ENCODE results near the gene MEF2D.

Gene MEF2D

DNA sequence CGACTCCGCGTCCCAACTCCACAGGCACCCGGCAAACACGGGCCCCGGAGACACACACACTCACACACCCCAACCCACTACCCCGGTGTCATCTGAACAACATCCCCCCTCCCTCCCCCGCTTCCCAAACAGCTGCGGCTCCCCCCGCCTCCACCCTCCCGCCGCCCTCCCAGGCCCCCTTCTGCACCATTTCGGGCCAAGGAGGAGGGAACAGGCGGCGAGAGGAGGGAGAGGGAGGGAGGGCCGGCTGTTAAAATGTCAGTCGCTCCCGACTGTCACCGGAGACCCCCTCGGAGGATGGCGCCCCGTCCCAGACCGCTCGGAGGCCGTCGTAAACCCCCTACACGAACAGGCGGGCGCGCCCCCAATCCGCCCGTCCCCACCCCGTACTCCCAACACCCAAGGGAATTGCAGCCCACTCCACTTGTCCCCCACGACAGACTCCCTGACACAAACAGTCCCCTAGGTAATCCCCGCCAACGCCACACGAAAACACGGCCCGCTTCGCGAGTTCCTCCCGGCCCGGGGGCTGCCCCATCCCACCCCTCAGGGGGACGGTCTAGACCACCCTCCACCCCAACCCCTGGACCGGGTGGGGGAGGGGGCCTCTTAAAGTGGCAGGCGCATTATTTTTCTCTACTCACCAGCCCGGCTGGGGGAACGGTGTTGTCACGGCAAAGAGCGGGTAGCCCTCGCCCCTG lies 583 bp downstream of the MEF2D start:
- ATAC-seq: no peak

DNA sequence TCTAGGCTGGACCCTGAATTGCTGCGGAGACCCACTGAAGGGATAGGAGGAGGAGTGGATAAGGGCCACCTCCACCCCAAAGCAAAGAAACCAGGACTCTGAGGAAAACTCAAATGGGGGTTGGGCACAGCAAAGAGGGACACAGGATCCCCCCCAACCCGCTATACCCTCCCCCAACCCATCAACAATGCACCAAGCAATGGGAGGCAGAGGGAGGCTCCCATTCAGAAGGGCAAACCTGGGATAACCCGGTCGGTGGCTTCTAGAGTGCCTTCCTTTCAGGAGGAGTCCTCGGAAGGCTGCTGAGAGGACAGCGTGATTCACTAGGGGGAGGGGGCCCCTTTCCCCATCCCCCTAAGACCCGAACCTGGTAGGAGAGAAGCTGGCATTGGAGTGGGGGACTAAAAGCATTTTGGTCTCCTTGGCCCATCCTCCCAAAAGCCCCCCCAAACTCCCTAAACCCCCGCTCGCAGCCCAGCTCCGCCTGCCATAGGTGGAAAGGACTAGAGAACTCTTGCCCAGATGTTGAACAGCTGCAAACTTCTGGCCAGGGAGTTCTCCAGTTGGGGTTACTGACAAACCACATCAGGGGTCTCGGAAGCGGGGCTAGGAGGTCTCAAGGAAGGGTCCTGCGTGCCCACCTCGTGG lies 1.3 kb downstream of the MEF2D start:
- ATAC-seq: no peak

DNA sequence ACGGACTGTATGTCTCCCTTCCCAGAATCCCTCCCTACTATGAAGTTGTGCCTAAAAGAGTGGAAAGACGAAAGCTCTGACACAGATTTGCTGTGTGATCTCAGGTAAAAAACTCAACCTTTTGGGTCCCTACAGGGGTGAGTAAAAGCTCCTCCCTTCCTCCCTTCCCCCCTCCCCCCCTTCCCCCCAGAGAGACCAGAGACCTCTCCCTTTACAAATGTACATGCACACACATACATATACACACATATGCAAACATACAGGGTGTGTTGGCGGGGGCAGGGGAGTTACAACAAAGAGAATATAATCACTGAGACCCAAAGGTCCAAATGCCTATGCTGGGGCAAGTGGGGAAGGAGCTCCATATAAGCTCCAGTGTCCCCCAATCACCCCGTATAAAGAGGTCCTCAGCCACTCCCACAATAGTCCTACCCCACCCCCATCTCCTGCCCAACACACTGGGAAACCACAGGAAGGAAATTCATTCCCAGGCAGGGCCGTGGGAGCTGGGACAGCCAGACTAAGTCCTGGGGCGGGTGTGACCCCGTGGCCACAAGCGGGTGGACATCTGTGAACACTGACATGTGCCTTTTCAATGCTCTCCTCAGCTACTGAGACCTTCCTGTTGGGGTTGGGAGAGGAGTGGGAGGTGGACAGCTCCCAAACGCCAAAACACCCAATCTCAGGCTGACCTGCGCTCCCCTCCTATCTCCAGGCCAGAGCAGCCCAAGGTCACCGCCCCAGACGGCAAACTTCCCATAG lies 2.0 kb downstream of the MEF2D start:
- ATAC-seq: no peak

DNA sequence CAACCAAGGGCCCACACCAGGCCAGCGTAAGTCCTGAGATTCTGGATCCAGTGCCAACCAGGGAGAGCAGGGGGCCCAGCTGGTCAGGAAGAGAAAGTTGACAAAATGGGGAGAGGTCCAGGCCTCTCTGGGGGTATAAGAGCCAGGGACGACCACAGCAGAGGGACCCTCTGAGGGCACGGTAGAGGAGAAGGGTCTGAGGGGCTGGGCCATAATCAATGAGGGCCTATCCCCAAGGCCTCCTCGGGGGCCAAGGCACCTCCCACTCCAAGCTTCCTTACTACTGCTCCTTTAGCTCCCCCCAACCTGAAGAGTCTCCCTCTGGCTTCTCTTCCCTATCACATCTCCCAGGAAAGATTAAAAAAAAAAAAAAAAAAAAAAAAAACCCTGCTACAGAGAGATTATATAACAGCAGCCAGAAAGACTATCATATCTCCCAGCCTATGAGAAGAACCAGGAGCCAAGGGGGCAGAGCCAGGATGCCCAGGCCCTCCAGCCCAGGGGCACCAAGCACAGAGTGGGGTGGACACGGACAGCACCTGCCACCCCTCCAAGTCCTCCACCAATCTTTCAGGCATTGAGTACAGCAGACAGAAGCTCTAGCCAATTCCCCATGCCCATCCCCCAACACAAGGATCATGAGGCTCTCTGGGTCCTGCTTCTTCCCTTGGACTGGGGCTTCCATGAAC lies 2.7 kb downstream of the MEF2D start:
- ATAC-seq: no peak

DNA sequence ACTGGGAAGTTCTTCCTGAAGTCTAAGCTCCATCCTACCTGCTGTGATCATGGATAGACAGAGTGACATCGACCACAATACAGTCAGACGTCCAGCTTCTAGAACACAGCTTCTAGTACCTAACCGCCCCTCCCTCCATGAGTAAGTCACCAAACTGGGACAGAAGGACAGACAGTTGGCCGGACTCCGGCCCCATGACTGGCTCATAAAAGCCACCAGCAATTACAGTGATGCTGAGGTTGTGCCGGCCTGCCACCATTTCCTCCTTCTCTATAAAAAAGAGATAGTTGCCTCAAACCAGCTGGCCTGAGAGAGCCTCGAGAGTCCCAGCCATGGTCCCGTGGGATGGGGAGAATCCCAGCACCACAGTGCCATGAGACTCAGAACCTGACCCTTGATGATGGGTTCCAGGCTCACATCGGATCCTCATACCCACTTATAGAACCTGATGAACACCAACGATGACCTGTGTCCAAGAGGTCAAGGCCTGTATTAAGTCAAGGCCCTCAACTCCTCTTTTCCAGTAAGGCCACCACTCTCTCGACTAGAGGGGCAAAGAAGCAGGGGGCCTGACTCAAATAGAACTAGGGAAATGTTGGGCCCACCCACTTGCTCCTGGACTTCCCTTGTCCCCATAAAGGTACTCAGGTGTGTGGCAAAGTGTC lies 3.4 kb downstream of the MEF2D start:
- ATAC-seq: no peak

DNA sequence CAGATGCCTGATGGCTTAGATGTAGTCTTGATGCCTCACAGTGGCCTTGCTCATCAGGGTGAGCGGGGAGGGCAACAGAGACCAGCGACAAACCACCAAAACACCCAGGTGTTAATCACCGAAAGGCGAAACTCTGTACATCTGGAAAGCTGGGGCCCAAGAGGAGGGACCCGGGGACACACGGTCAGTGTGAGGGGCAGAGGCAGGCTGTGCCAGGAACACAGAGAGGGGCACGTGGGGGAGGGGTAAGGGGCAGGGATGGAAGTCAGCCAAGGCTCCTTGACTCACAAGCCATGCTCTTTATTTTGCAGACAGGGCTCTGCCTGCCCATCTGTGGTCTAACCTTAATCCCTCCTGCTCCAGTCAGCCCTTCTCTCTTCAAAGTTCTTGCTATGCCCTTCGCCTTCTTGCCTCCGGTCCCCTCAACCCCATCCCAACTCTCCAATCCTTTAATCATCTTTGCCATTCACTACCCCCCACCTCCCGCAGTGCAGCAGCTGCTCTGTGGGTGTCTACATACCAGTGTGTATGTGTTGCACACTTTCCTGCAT lies 4.3 kb downstream of the MEF2D start:
- ATAC-seq: peak in 1 of 2 donors; percentile 10

DNA sequence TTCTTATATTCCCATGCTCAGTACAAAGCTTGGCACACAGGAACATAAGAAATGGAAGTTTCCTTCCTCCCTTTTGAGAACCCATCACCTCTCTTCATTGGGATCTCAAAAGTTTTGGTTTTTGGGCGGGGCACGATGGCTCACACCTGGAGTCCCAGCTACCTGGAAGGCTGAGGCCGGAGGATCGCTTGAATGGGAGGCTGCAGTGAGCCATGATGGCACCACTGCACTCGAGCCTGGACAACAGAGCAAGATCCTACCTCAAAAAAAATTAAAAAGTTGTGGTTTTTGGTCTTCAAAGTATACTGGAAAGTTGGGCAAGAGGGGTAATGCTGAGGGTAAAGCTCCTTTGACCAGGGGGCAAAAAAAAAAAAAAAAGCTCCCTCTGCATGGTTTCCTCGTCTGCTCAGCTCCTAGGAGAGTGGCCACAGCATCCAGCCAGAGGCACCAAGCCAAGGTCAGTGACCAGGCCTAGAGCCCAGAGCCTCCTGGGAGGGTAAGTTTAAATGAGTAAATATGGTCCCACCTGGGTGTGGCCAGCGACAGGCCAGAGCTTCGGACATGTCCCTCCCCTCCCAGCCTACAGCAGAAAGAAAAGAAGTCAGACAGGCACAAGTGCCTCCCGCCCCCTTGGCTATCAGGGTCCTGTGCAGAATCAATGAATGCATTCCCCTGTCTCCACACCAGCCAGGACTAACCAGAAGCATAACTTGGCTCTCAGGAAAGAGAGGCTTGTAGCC lies 5.0 kb downstream of the MEF2D start:
- no peak for ATAC-seq

DNA sequence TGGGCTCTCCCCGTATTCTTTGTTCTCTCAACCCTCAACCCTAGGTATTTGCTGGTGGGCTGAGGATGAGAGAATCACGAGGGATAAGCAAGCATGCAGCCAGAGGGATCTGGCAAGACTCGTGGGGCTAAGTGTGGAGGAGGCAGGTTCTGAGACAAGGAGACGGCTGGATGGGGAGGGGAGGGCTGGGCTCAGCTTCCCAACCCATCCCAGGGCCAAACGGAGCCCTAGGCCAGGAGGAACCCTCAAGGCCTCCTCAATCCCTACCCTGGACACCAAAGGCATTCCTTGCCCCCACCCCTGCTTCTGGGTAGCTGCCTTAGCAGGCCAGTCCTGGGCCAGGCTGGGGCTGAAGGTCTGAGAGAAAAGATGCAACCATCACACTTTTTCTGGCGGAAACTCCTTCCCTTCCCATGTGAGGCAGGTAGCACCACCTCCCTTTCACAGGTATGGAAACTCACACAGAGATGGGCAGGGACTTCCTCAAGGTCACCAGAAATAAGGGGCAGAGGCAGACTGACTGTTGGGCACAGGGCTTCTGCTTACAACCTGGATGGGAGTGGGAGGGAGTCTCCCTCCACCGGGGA lies 6.2 kb downstream of the MEF2D start:
- ATAC-seq: no peak

DNA sequence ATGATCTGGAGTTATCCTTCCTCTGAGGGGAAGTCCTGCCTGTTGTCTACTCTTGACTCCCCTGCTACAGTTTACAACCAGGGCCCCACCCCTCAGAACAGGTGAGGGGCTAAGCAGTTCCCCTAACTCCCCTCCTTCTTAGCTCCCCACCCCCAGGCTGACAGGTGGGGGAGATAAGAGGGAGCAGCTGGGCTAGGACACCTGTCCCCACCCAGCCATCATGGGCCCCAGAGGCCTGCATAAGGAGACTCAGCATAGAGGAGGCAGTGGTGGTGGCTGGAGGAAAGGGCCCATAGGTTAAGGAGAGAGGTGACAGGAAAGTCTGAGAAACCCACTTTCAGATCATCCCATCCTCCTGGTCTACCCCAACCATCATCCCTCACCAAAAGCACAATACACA lies 6.8 kb downstream of the MEF2D start:
- ATAC-seq: no peak

DNA sequence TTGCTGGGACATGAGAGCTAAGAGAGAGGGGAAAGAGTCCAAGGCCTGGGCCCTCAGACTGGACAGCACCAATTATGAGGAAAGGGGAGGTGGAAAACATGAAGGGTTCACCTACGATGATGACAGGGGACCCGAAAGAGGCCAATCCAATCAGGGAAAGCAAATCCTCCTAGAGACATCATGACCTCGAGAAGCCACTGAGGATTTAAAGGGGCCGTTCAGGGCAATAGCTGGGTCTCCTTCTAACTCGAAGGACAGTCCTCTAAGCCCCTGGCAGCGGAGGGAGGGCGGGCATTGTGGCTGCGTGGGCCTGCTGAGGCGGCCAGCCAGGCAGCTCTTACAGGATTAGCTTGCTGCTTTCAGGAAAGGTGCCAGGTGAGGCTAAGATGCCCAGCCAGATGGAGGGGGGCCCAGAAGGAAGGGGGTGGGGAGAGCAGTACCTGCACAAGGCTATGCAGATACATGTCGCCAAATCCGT lies 7.4 kb downstream of the MEF2D start:
- no peak for ATAC-seq

DNA sequence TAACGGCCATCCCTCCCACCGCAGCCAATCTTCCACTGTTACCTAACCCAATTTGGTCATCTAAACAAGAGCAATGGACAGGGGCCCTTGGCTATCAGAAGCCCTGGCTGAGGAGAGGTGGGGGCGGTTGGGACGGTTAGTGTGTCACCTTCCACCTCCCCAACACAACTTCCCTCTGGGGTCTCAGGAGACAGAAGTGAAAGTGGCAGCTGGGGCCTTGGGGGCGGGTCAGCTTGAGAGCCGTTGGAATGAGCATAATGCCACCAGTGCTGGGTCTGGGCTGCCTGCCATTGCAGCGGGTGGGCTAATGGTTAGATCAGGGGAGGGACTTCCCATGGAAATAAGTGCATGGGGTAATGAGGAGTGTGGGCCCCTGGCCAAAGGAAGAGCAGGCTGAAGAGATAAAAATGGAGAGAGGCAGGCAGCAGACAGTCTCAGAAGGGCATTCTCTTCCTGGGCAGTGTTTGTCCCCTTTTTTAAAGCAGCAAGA lies 7.9 kb downstream of the MEF2D start:
- ATAC-seq: no peak

DNA sequence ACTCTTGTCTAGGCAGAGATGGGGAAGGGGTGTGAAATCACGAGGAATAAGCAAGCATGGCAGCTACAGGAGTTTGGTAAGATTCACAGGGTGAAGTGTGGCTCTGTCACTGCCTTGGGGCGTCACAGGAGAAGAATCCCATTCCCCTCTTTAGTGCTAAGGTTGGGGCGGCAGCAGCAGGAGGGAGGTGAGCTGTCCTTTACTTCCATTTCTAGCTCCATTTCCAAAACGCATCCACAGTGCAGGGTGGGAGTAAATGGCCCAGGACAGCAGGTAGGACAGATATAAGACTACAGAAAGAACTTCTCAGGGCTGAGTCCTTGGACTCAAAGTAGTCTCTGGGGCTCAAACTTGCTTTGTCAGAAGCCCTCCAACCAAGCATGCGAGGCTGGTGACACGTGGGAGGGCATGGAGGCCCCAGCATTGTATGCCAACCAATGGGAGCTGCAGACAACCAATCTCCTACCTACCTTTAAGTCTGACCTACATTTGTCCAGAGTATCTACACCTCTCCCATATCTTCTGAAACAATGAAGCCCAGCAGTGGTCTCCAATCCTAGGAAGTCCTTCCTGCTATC lies 8.5 kb downstream of the MEF2D start:
- no peak for ATAC-seq

DNA sequence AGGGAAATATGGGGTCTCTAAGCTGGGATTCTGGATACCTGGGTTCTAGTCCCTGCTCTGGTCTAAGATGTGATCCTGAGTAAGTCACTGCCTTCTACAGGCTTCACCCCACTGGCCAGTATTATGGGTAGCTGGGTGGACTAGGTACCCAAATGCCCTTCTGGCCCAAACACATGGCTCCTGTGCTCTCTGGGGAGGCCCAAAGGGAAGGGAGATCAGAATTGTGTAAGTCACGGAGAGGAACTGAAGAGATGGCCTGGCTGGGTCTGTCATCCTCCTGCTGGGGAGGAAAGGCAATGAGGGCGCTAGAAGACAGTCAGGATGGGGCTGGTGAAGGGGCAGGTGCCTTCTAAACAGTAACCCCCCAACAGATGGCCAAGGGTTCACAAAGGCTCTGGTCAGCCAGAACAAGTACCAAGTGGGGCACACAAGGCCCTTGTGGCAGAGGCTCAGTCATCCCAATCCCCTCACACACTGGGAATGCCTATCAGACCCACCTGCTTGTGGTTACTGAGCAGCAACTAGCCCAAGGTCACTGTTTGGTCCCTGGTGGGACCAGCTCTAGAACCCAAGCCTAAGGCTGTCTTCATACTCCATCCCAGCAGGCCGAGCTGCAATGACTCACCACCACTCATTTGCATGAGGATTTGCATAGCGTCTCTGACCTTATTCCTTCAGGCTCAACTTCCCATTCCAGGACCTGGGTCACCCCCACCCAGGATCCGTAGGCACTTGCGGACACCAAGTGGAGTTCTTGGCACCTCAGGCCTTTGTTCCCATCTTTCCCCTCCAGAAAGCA lies 9.2 kb downstream of the MEF2D start:
- no peak for ATAC-seq

DNA sequence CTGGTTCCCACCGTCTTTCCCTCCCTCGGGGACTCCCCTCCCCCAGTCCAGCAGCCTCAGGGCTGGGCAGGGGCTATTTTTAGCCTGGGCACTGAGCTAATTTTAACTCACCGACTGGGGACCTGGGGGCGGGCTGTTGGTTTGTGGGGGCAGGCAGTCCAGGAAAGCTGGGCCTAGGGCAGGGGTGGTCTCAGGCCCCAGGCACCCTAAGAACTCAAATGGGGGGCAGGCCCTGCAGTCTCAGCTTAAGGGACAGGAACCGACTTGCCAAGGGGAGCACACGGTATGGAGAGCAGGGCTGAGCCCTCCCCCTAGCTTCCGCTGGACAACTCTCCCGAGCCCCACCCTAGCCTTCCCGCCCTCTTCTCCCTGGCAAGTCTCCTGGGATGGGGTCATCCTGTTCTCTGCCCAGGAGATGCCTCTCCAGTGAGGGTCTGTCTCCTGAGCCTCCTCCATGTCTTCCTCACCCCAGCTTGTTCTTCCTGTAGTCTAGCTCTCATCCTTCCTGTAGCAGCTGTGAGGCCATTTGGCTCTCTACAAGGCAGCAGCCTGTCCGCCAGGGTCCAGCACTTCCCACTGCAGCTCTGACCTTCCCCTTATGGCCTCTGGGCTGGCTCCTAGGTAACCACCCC lies 10.1 kb downstream of the MEF2D start:
- no peak for ATAC-seq

DNA sequence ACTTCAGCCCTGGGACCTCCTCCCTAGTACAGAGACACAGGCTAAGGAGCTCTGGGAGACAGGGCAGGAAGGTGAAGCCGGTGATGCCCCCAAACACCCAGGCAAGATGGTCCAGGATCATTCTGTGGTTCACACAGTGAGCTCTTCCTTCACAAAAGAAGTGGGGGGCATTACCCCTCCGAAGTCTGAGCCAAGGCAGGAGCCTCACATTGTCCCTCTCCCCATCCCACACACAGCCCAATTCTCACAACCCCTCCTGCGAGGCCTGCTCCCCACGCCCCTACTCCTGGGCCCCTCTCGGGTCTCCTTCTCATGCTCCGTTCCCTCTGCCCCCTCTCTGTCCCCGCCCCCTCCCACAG lies 10.7 kb downstream of the MEF2D start:
- no peak for ATAC-seq

DNA sequence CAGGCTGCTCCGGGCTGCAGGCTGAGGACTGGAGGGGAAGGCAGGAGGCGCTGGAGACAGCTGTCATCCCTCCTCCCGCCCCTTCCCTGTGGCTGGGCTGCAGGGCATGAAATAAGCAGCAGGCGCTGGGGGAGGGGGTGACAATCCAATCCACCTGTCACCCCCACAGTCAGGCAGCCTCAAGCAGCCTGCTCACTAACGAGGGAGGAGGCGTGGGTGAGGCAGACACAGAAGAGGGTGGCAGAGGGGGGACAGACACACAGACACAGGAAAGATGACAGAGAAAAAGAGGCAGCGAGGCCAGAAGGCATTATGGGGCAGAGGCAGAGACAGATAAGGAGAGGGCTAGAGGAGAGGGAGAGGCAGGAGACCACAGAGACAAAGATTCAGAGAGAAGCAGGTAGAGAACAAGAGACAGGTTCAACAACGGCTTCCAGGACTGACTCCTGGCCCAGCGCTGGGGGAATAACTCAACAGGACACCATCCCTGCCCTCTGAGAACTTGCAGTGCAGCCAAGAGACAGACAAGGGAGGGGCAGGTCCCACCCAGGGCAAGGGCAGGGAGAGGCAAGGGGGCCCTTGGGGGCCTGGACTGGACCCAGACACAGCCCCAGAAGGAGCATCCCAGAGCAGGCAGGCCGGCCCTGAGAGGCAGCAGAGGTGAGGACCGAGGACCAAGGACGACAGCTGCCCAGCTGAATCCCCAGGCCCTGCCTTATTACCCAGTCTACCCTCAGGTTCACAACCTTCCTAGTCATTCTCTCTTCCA lies 11.2 kb downstream of the MEF2D start:
- peak; percentile 37 to 39 for ATAC-seq

DNA sequence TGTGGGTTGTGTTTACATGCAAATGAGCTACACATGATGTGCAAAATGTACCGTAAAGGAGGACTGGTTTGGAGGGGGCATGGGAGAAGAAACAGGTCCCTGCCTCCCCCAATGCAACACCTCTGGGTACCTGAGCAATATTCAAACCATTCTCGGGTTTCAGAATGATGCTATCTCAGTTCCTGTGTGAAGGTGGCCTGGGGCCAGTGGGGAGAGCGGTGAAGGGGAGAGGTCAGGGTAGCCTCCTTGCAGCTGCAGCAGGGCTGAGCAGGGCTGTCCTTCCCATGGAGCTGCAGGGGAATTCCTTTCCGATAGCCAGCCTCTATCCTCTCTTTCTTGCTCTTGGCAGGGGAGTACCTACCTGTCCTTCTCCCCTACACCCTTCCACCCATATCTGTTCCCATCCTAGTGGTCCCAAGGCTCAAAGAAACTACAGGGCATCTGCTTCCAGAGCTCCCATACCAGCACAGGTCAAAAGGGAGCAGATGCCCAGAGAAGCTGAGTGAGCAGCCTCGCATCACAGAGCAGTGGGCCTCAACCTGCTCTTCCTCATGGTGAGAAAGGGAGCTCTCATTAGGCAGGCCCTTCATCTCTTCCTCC lies 11.9 kb downstream of the MEF2D start:
- peak; percentile 66 to 72 for ATAC-seq

DNA sequence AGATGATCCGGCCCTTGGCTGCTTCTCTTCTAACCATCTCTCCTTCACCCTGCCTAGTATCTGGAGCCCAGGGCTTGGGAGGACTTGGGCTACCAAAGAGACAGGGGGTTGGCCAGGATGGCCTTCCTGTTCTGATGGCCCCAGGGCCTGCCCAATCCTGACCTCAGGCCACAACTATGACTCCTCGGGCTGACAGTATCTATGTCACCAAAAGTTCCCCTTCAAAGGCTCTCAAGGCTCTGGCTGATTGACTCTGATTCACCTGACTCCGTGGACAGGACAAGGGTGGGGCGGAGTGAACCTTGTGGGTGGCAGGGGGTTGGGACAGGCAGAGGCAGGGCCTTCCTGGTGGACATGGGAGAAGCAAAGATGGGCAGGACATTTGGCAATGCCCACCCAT lies 12.7 kb downstream of the MEF2D start:
- ATAC-seq: peak; percentile 80 to 81
